WERI-Rb-1 (cell line): ENCODE data around the gene DOK1.

Experiments
- DNase-seq: peaks from one replicate; pipeline ENCODE4 v3.0.0-alpha.2; 2020
- H3K27ac ChIP-seq: fragments of 250-450 bp; sonication (Bioruptor Pico); 2 replicates; pipeline ENCODE4 v1.5.1; 2020; ENCODE audit warnings: mild to moderate bottlenecking, moderate library complexity
- H3K27me3 ChIP-seq: fragments of 250-450 bp; sonication (Bioruptor Pico); 2 replicates; pipeline ENCODE4 v1.5.1; 2021; ENCODE audit warnings: mild to moderate bottlenecking, low read depth, moderate library complexity; ENCODE audit not compliant: insufficient read depth, severe bottlenecking
- H3K36me3 ChIP-seq: fragments of 250-450 bp; sonication (Bioruptor Pico); 2 replicates; pipeline ENCODE4 v1.5.1; 2020; ENCODE audit warnings: mild to moderate bottlenecking, moderate library complexity
- H3K4me3 ChIP-seq: 2 replicates; pipeline ENCODE4 v1.5.1; 2011; ENCODE audit warnings: low read depth, mild to moderate bottlenecking, control low read depth, low read length
- H3K9me3 ChIP-seq: fragments of 250-450 bp; sonication (Bioruptor Pico); 2 replicates; pipeline ENCODE4 v1.5.1; 2021; ENCODE audit warnings: mild to moderate bottlenecking, moderate library complexity; ENCODE audit not compliant: severe bottlenecking
- CTCF ChIP-seq: IDR thresholded peaks from 2 replicates; pipeline ENCODE4 v1.5.1; 2011; ENCODE audit warnings: low read depth, mild to moderate bottlenecking, control low read depth, inconsistent platforms, low read length

Gene DOK1

DNA sequence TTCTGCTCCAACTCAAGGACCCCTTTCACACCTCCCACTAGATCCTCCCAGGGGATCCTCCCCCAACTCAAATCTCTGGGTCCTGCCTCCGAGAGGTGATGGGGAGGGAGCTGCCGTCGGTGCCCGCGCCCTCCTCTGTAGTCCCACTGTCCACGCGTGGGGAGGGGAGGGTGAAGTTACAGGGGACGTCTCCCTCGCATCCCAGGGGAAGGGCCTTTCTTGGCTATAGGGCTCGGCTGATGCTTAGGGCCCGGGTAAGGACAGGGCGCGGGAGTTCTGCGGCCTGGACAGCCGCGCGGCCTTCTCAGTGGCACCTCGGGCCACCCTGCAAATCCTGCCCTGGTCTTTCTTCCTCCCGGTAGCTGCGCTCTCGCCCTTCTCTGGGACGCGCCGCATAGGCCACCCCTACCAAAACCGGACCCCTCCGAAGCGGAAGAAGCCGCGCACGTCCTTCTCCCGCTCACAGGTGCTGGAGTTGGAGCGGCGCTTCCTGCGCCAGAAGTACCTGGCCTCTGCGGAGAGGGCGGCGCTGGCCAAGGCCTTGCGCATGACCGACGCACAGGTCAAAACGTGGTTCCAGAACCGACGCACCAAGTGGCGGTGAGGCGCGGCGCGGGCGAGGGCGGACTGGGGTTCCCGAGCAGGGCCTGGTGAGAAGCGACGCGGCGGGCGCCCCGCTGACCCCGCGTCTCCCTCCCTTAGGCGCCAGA lies 39.1 kb upstream of the DOK1 start:
- Histone ChIP-seq H3K9me3 (no peaks in the 10 kb centered on the region), H3K27me3 (no peaks in the 10 kb centered on the region), H3K36me3 (peaks cover 10% of the 10 kb centered on the region; the same call in 1 of the 2 replicates), H3K27ac (no peak overlapping the region), H3K4me3 (no peak overlapping the region)
- no peak for TF ChIP-seq CTCF
- no peak for DNase-seq

- Histone ChIP-seq H3K36me3 (peaks cover 10% of the 10 kb centered on the region; the same call in 1 of the 2 replicates), H3K9me3 (no peaks in the 10 kb centered on the region), H3K4me3 (no peak overlapping the region), H3K27me3 (no peaks in the 10 kb centered on the region), H3K27ac (peak overlapping the region; percentile 61)
- no peak for DNase-seq
- TF ChIP-seq CTCF, result no peak
Measured at GRCh38 chr2:74515981-74516633, 38.4 kb upstream of the DOK1 start.

GRCh38 chr2:74516650-74517049 lies 37.9 kb upstream of the DOK1 start:
- Histone ChIP-seq H3K4me3 (no peak overlapping the region), H3K9me3 (no peaks in the 10 kb centered on the region), H3K36me3 (peaks cover 10% of the 10 kb centered on the region; the same call in 1 of the 2 replicates), H3K27ac (peak overlapping the region; percentile 61), H3K27me3 (no peaks in the 10 kb centered on the region)
- peak; percentile 63 for DNase-seq
- no peak for TF ChIP-seq CTCF

DNA sequence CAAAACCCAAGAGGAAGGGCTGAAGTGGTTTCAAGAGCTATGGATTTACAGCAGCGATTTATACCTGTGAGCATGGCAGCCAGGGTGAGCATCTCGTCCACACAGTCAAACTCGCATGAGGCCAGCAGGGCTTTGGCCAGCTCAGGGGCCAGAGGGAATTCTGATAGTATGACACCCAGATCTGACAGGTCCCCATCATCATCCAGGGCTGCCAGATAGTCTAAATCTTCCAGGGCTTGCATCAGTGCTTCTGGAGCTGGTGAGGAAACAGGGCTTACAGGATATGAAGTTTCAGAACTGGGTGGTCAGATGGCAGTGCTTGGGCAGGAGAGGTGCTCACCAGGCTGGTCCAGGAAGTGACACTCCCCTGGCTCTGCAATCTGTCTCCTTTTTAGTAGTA lies 32.0 kb upstream of the DOK1 start:
- TF ChIP-seq CTCF, result no peak
- Histone ChIP-seq H3K36me3 (peaks cover 24% of the 10 kb centered on the region), H3K4me3 (no peak overlapping the region), H3K9me3 (no peaks in the 10 kb centered on the region), H3K27me3 (no peaks in the 10 kb centered on the region), H3K27ac (no peak overlapping the region)
- no peak for DNase-seq

DNA sequence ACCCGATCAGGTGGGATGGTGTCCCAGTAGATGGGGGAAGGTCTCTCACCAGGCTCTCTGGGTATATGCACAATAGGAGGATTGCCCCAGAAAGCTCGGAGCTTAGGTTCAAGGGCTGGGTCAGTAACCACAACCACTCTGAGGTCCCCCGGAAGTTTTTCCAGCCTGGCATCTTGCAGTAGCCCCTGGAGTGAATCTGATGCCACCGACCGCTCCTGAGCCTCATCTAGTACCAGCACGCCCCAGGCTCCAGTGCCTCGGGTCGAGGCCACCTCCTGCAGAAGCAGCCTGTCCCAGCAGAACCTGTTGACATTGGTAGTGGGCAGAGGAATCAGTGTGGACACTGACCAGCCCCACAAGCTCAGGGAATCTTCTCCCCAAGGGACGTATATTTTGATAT lies 30.5 kb upstream of the DOK1 start:
- DNase-seq, result no peak
- Histone ChIP-seq H3K4me3 (no peak overlapping the region), H3K36me3 (peaks cover 35% of the 10 kb centered on the region), H3K9me3 (no peaks in the 10 kb centered on the region), H3K27ac (no peak overlapping the region), H3K27me3 (no peaks in the 10 kb centered on the region)
- TF ChIP-seq CTCF, result no peak
